Pulmonary artery endothelial cell (primary cell): ENCODE data around the gene ATP6V1C2. TPM values are rescaled to one million over a fixed set of nuclear protein-coding genes. Genes with fewer than 3 reads are reported as not detected.
"Not testable (repeated sequence)": the region's sequence is repeated elsewhere in the genome, so short reads cannot be mapped to it uniquely, and the experiment has no call there.

Experiments used
- DNase-seq: peaks from one replicate; pipeline ENCODE4 v3.0.0-alpha.2; 2011; ENCODE audit warnings: low read depth, low spot score
- total RNA-seq: library from RNA; depleted of rRNA; stranded (reverse); fragments of >200 nt; gene quantifications from 2 replicates; pipeline ENCODE4 v1.2.3, GENCODE V29; 2014

The ATP6V1C2 gene
- total RNA-seq, 1 donor from 2014 or later, result not detected

- no peak for DNase-seq
These were observed 46.7 kb downstream of the ATP6V1C2 start for GRCh38 chr2:10768063-10768507.

- no peak for DNase-seq
These were observed 49.7 kb downstream of the ATP6V1C2 start for GRCh38 chr2:10770956-10771750.

- no peak for DNase-seq
These were observed 50.4 kb downstream of the ATP6V1C2 start for GRCh38 chr2:10771786-10772185.

GRCh38 chr2:10772201-10772867, 50.9 kb downstream of the ATP6V1C2 start:
- no peak for DNase-seq

GRCh38 chr2:10772868-10773215, 51.4 kb downstream of the ATP6V1C2 start:
- no peak for DNase-seq

- no peak for DNase-seq
These were observed 52.5 kb downstream of the ATP6V1C2 start for GRCh38 chr2:10773821-10774341.

GRCh38 chr2:10774394-10774793, 53.0 kb downstream of the ATP6V1C2 start:
- DNase-seq, result no peak

- no peak for DNase-seq
These were observed 53.8 kb downstream of the ATP6V1C2 start for GRCh38 chr2:10775021-10775780.

- DNase-seq, result no peak
These were observed 54.4 kb downstream of the ATP6V1C2 start for GRCh38 chr2:10775831-10776230.

- DNase-seq, result no peak
These were observed 55.0 kb downstream of the ATP6V1C2 start for GRCh38 chr2:10776231-10776977.

GRCh38 chr2:10777111-10777841, 55.8 kb downstream of the ATP6V1C2 start:
- DNase-seq, result no peak

GRCh38 chr2:10777842-10778723, 56.7 kb downstream of the ATP6V1C2 start:
- DNase-seq, result no peak

GRCh38 chr2:10778724-10779115, 57.3 kb downstream of the ATP6V1C2 start:
- DNase-seq, result no peak

- no peak for DNase-seq
These were observed 58.5 kb downstream of the ATP6V1C2 start for GRCh38 chr2:10779776-10780490.

GRCh38 chr2:10780491-10780820, 59.0 kb downstream of the ATP6V1C2 start:
- no peak for DNase-seq

- DNase-seq, result not testable (repeated sequence)
These were observed 59.4 kb downstream of the ATP6V1C2 start for GRCh38 chr2:10780821-10781220.

GRCh38 chr2:10781746-10782145, 60.3 kb downstream of the ATP6V1C2 start:
- DNase-seq, result no peak

GRCh38 chr2:10783421-10783820, 62.0 kb downstream of the ATP6V1C2 start:
- DNase-seq, result no peak

GRCh38 chr2:10784719-10785118, 63.3 kb downstream of the ATP6V1C2 start:
- no peak for DNase-seq
